GM12878 (cell line): ENCODE results near the gene RAB3C. TPM values are rescaled to one million over a fixed set of nuclear protein-coding genes. Genes with fewer than 3 reads are reported as not detected.

Experiments
- ATAC-seq: fragments of 200-7000 bp; cut with Tn5 transposase; 3 replicates; pipeline ENCODE4 v1.9.1; 2020; ENCODE audit warnings: mild to moderate bottlenecking, moderate library complexity
- BruUV-seq: library from RNA; stranded (reverse); fragments of 400-500 nt; replicated peaks from 2 replicates; lab custom pipeline; 2021; lab: Mats Ljungman, UMichigan
- CTCF ChIA-PET: fragments of 300-600 bp; sonication (Branson Sonifier 250); formaldehyde crosslinking; extraction: SDS; loops from one replicate; lab custom pipeline; 2021; ENCODE audit warnings: inconsistent platforms; lab: Yijun Ruan, JAX
- POLR2A ChIA-PET: fragments of 350-600 bp; formaldehyde crosslinking; extraction: SDS; loops from one replicate; lab custom pipeline; 2021; ENCODE audit warnings: inconsistent platforms; lab: Charles Lee
- RAD21 ChIA-PET: fragments of 300-600 bp; sonication (Branson Sonifier 250); formaldehyde crosslinking; loops from one replicate; lab custom pipeline; 2023; ENCODE audit warnings: antibody characterized with exemption; ENCODE audit not compliant: unreplicated experiment; lab: Charles Lee
- SMC1A ChIA-PET: fragments of 300-600 bp; sonication (Branson Sonifier 250); formaldehyde crosslinking; loops from one replicate; lab custom pipeline; 2023; ENCODE audit not compliant: unreplicated experiment, uncharacterized antibody; lab: Charles Lee
- DNase-seq: peaks from one replicate; pipeline ENCODE4 v3.0.0-alpha.2; 2011; ENCODE audit warnings: low read depth, low spot score
- FAIRE-seq: peaks from 3 replicates; lab custom pipeline; 2011; peaks lifted over from hg19 to GRCh38; lab: Jason Lieb, UNC
- H2AFZ ChIP-seq: 2 replicates; pipeline ENCODE4 v1.6.0; 2011; ENCODE audit warnings: low read depth, low read length, control low read depth; ENCODE audit not compliant: control insufficient read depth
- H3K27ac ChIP-seq: 2 replicates; pipeline ENCODE4 v1.5.1; 2011; ENCODE audit warnings: control low read depth; ENCODE audit not compliant: control insufficient read depth, insufficient read depth
- H3K27me3 ChIP-seq, 2 experiments: replicated peaks in 1 of 2; 2 replicates each; pipeline versions ENCODE4 v1.6.0 to v1.6.1; 2011; ENCODE audit warnings: low read length in 1 of 2; ENCODE audit not compliant: control insufficient read depth in 2 of 2, insufficient read depth in 2 of 2
- H3K36me3 ChIP-seq, 2 experiments: 2 replicates each; pipeline ENCODE4 v1.5.1; 2011; ENCODE audit warnings: low read length in 1 of 2; ENCODE audit not compliant: control insufficient read depth in 2 of 2, insufficient read depth in 2 of 2
- H3K4me1 ChIP-seq: 2 replicates; pipeline ENCODE4 v1.6.1; 2011; ENCODE audit warnings: mild to moderate bottlenecking, low read length, moderate library complexity, mixed read lengths; ENCODE audit not compliant: control insufficient read depth, insufficient read depth
- H3K4me2 ChIP-seq: 2 replicates; pipeline ENCODE4 v1.6.0; 2011; ENCODE audit warnings: control low read depth; ENCODE audit not compliant: control insufficient read depth, insufficient read depth
- H3K4me3 ChIP-seq: fragments of 200-600 bp; sonication (generic); 2 replicates; pipeline ENCODE4 v1.5.1; 2016
- H3K79me2 ChIP-seq: 2 replicates; pipeline ENCODE4 v1.6.0; 2011; ENCODE audit warnings: low read length; ENCODE audit not compliant: control insufficient read depth, insufficient read depth
- H3K9ac ChIP-seq: 2 replicates; pipeline ENCODE4 v1.8.0; 2011; ENCODE audit warnings: low read length, control low read depth, mixed read lengths; ENCODE audit not compliant: control insufficient read depth, insufficient read depth
- H3K9me3 ChIP-seq: replicated peaks from 3 replicates; pipeline ENCODE4 v1.5.1; 2011; ENCODE audit warnings: mild to moderate bottlenecking, low read length; ENCODE audit not compliant: control insufficient read depth, insufficient read depth
- H4K20me1 ChIP-seq: 2 replicates; pipeline ENCODE4 v1.6.0; 2011; ENCODE audit not compliant: control insufficient read depth, insufficient read depth
- CBX5 ChIP-seq: sonication (generic); IDR thresholded peaks from 2 replicates; pipeline ENCODE4 v1.6.1; 2016; ENCODE audit warnings: low read depth, moderate library complexity, mild to moderate bottlenecking, inconsistent platforms
- CEBPB ChIP-seq, 2 experiments: fragments of 150-350 bp in 1 of 2; IDR thresholded peaks; 2 replicates each; pipeline ENCODE4 v1.6.1; 2012 to 2014; ENCODE audit warnings: low read depth in 2 of 2, low read length in 2 of 2, borderline replicate concordance in 1 of 2, inconsistent platforms in 1 of 2
- FOS ChIP-seq: IDR thresholded peaks from 3 replicates; pipeline ENCODE4 v1.6.1; 2011; ENCODE audit warnings: borderline replicate concordance; ENCODE audit not compliant: insufficient read length; ENCODE audit errors: extremely low read depth
- GABPA ChIP-seq: IDR thresholded peaks from 2 replicates; pipeline ENCODE4 v1.6.1; 2014; ENCODE audit warnings: antibody characterized with exemption, low read depth, mild to moderate bottlenecking, inconsistent platforms
- NFXL1 ChIP-seq: fragments of 450-650 bp; IDR thresholded peaks from 2 replicates; pipeline ENCODE4 v1.6.1; 2017; ENCODE audit warnings: antibody characterized with exemption, mild to moderate bottlenecking, borderline replicate concordance
- POU2F2 ChIP-seq: IDR thresholded peaks from 3 replicates; pipeline ENCODE4 v1.6.1; 2011; ENCODE audit warnings: low read depth, mild to moderate bottlenecking, low read length, borderline replicate concordance
- WGBS: methylation state at CpG from one replicate; pipeline ENCODE4 v1.1.6; 2016; ENCODE audit warnings: low lambda C conversion rate; ENCODE audit not compliant: insufficient replicate concordance, insufficient coverage; ENCODE audit errors: missing lambda C conversion rate; 5-methylcytosine and 5-hydroxymethylcytosine counted together
- in situ Hi-C: fragments of 300-500 bp; cut with MboI; formaldehyde crosslinking; loops from 9 replicates; pipeline ENCODE4 v1.14.3; 2018; ENCODE audit warnings: mixed read lengths
- intact Hi-C: fragments of 100-400 bp; cut with micrococcal nuclease; formaldehyde crosslinking; loops from one replicate; pipeline ENCODE4 v1.14.2; 2022; ENCODE audit not compliant: unreplicated experiment
- polyA plus RNA-seq, 11 experiments: library from polyadenylated mRNA; depleted of rRNA in 4 of 11; unstranded in 6 of 11; stranded (reverse) in 5 of 11; fragments of >200 nt; fragmentation: Nextera tagmentation in 4 of 11; fragmentation: Illumina TruSeq in 1 of 11; extraction: Ambion mirVana in 4 of 11; extraction: Trizol in 1 of 11; gene quantifications; 1 replicate in 1 of 11; 2 replicates in 10 of 11; pipeline versions ENCODE4 v1.2.1 to v1.2.3, GENCODE V29; 2011 to 2016; ENCODE audit warnings: inconsistent platforms in 2 of 11, missing spikeins in 2 of 11, low read depth in 1 of 11
- total RNA-seq, 4 experiments: library from RNA; depleted of rRNA in 3 of 4; stranded (reverse); fragments of >200 nt in 3 of 4; fragmentation: Illumina TruSeq in 1 of 4; extraction: Trizol in 1 of 4; gene quantifications; 2 replicates each; pipeline versions ENCODE4 v1.2.1 to v1.2.3, GENCODE V29; 2013 to 2021
- TF ChIP-seq, protein P1 (sequence below): fragments of 450-650 bp; IDR thresholded peaks from 2 replicates; pipeline ENCODE4 v1.6.1; 2017; ENCODE audit warnings: antibody characterized with exemption, mild to moderate bottlenecking, moderate library complexity

The RAB3C gene
- total and polyA plus RNA-seq, 10 of the 15 experiments (the other 5 are each of a cell fraction or from before 2014, with no cell fraction given): not detected

DNA sequence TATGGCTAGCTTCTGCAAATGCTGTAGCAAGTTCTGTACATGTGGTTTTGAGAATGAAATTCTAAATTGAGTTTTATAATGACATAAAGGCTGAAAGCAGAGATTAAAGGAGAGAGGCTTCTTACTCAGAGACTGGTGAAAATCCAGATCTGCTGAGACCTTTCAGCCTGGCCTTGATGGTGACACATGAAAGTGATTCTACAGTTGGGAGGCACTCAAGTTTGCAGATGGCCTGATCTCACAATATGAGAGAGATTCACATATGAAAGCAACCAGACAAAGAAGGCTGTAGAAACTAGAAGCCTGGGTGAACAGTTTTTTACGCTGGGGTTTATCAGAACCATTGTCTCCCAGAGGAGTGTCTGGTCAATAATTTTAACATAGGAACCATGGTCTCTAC is 49.0 kb downstream of the RAB3C start:
- Histone ChIP-seq H3K27me3 (no peaks in the 10 kb centered on the region), H4K20me1 (no peaks in the 10 kb centered on the region), H3K79me2 (no peaks in the 10 kb centered on the region), H3K9ac (no peak overlapping the region), H2AFZ (no peak overlapping the region), H3K4me2 (no peak overlapping the region), H3K4me3 (no peak overlapping the region), H3K4me1 (no peaks in the 10 kb centered on the region), H3K36me3 (no peaks in the 10 kb centered on the region), H3K27ac (no peak overlapping the region), H3K9me3 (no peaks in the 10 kb centered on the region)
- no peak for TF ChIP-seq POU2F2
- TF ChIP-seq NFXL1: no peak
- TF ChIP-seq GABPA: no peak
- TF ChIP-seq CEBPB (IDR thresholded peaks at IDR 0.05; ENCODE audit: borderline replicate concordance in 1 of 2, low read depth in 2 of 2, low read length in 2 of 2): no peak
- TF ChIP-seq, protein P1, sequence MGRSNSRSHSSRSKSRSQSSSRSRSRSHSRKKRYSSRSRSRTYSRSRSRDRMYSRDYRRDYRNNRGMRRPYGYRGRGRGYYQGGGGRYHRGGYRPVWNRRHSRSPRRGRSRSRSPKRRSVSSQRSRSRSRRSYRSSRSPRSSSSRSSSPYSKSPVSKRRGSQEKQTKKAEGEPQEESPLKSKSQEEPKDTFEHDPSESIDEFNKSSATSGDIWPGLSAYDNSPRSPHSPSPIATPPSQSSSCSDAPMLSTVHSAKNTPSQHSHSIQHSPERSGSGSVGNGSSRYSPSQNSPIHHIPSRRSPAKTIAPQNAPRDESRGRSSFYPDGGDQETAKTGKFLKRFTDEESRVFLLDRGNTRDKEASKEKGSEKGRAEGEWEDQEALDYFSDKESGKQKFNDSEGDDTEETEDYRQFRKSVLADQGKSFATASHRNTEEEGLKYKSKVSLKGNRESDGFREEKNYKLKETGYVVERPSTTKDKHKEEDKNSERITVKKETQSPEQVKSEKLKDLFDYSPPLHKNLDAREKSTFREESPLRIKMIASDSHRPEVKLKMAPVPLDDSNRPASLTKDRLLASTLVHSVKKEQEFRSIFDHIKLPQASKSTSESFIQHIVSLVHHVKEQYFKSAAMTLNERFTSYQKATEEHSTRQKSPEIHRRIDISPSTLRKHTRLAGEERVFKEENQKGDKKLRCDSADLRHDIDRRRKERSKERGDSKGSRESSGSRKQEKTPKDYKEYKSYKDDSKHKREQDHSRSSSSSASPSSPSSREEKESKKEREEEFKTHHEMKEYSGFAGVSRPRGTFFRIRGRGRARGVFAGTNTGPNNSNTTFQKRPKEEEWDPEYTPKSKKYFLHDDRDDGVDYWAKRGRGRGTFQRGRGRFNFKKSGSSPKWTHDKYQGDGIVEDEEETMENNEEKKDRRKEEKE: no peak
- TF ChIP-seq CBX5: no peak
- TF ChIP-seq FOS: no peak
- ChIA-PET SMC1A (no interaction called here), RAD21 (no interaction called here), CTCF (interaction anchor here (0.8 kb wide), 1 partner anchor 8 kb away, joined by 4 read pairs; no protein-coding TSS in a partner anchor), POLR2A (no interaction called here)
- intact Hi-C loops (no loop called here), in situ Hi-C loops (no loop called here)
- FAIRE-seq: no peak
- BruUV-seq: no TSS peak
- ATAC-seq: no peak
- 0% methylated on average over 1 of the region's 1 CpG for WGBS
- DNase-seq: no peak
